ENCODE data around the gene CNRIP1. TPM values are rescaled to one million over a fixed set of nuclear protein-coding genes. Genes with fewer than 3 reads are reported as not detected.

The CNRIP1 gene
- polyA plus RNA-seq, 2 of the 4 experiments (the other 2 are of a cell fraction): 0.93 to 2.9 TPM

GRCh38 chr2:68252400-68253218, 67.1 kb downstream of the CNRIP1 start, which contains the start of gene PPP3R1 (continued):
- TF ChIP-seq FOSL2 (IDR thresholded peaks at IDR 0.05) (no peak), FOSL2 (CRISPR knock-in tag; IDR thresholded peaks at IDR 0.05) (no peak)

GRCh38 chr2:68251855-68252399, 67.8 kb downstream of the CNRIP1 start:
- FAIRE-seq (no peak), DNase-seq (ENCODE audit: low read depth in 1 of 2, low spot score in 1 of 2) (no peak), ATAC-seq (peak; percentile 5 to 41; a peak in 4 of 6 replicates)
- H3K27ac ChIP-seq: peak overlapping the region; percentile 97 to 99
- WGBS (ENCODE audit: missing lambda C conversion rate): 1% methylated on average over 11 of the region's 78 CpGs
- H3K4me1 ChIP-seq: peaks cover 43% of the 10 kb centered on the region
- no peak for TF ChIP-seq CBX8 (IDR thresholded peaks at IDR 0.05)
- CTCF ChIA-PET: interaction anchor here (0.6 to 3.5 kb wide), 6 partner anchors 12 to 129 kb away, joined by 3 to 13 read pairs (median 4); no protein-coding TSS in a partner anchor
- peak overlapping the region; percentile 83 for H3K4me2 ChIP-seq
- H3K9me3 ChIP-seq: no peaks in the 10 kb centered on the region
- POLR2A ChIA-PET: interaction anchor here (0.6 to 1.8 kb wide), 19 partner anchors 8 to 189 kb away, joined by 3 to 17 read pairs (median 4); partner anchors contain the start of genes C1D, CNRIP1 and PNO1
- H3K4me3 ChIP-seq: peak overlapping the region; percentile 95

- ChIA-PET CTCF (interaction anchor here (0.8 to 2.6 kb wide), 12 partner anchors 12 to 131 kb away, joined by 3 to 13 read pairs (median 4); no protein-coding TSS in a partner anchor), POLR2A (no interaction called here)
- Histone ChIP-seq H3K4me1 (peaks cover 46% of the 10 kb centered on the region), H3K9me3 (no peaks in the 10 kb centered on the region), H3K4me2 (peak overlapping the region; percentile 83), H3K4me3 (peak overlapping the region; percentile 95), H3K27ac (peak overlapping the region; percentile 97 to 99)
- ATAC-seq (peak; percentile 60 to 79), DNase-seq (ENCODE audit: low read depth in 1 of 2, low spot score in 1 of 2) (peak; percentile 79 to 86), FAIRE-seq (no peak)
- 2% methylated on average over 31 of the region's 41 CpGs for WGBS (ENCODE audit: missing lambda C conversion rate)
- TF ChIP-seq ZNF302 (CRISPR knock-in tag; IDR thresholded peaks at IDR 0.05) (no peak), CTCF (IDR thresholded peaks at IDR 0.05) (peak; percentile 57), EP300 (IDR thresholded peaks at IDR 0.05) (no peak), BHLHE40 (IDR thresholded peaks at IDR 0.05; ENCODE audit: low read depth, low read length) (no peak), RNF2 (IDR thresholded peaks at IDR 0.05; ENCODE audit: borderline replicate concordance, low read depth) (no peak; the same call in 1 of the 2 replicates), MAFK (IDR thresholded peaks at IDR 0.05; ENCODE audit: partially characterized antibody) (no peak), PHF8 (IDR thresholded peaks at IDR 0.05; ENCODE audit: borderline replicate concordance, low read depth) (peak; percentile 28; the same call in 1 of the 2 replicates), HEYL (CRISPR knock-in tag; IDR thresholded peaks at IDR 0.05) (no peak), USF2 (IDR thresholded peaks at IDR 0.05) (no peak), ZC3H11A (IDR thresholded peaks at IDR 0.05) (no peak), RFX5 (IDR thresholded peaks at IDR 0.05) (peak; percentile 82), POLR2AphosphoS2 (conservative IDR thresholded peaks at IDR 0.05; ENCODE audit: low read length) (no peak), ESRRA (IDR thresholded peaks at IDR 0.05; ENCODE audit: borderline replicate concordance, low read length) (no peak), FOSB (CRISPR knock-in tag; IDR thresholded peaks at IDR 0.05) (no peak), MYC (IDR thresholded peaks at IDR 0.05; ENCODE audit: borderline replicate concordance, low read length) (peak; percentile 61; the same call in 1 of the 2 replicates), HES2 (IDR thresholded peaks at IDR 0.05) (no peak), POLR2A (IDR thresholded peaks at IDR 0.05; ENCODE audit: low read length) (no peak), ZFP36 (IDR thresholded peaks at IDR 0.05; ENCODE audit: borderline replicate concordance, partially characterized antibody) (no peak), RAD21 (conservative IDR thresholded peaks at IDR 0.05 in 1 of 2, IDR thresholded peaks at IDR 0.05 in 1 of 2) (peak; percentile 44 to 46; a peak in 3 of 5 replicates), SMC3 (IDR thresholded peaks at IDR 0.05) (peak; percentile 40; the same call in 2 of the 3 replicates), CHD4 (IDR thresholded peaks at IDR 0.05; ENCODE audit: borderline replicate concordance) (no peak), NPAS2 (CRISPR knock-in tag; IDR thresholded peaks at IDR 0.05; ENCODE audit: borderline replicate concordance) (no peak), FOSL2 (IDR thresholded peaks at IDR 0.05) (no peak), FOSL2 (CRISPR knock-in tag; IDR thresholded peaks at IDR 0.05) (no peak), GATA3 (IDR thresholded peaks at IDR 0.05; ENCODE audit: borderline replicate concordance) (no peak)
These were observed 68.4 kb downstream of the CNRIP1 start for GRCh38 chr2:68251187-68251854.

Measured in A549 (cell line).